Fibroblast of skin of right quadriceps (primary cell): Measurements from ENCODE around the gene PTPRF.

ENCODE experiments used
- DNase-seq: peaks from one replicate; pipeline ENCODE4 v3.0.0-alpha.2; 2013

The PTPRF gene

GRCh38 chr1:43584204-43584603, 53.5 kb downstream of the PTPRF start:
- no peak for DNase-seq

DNA sequence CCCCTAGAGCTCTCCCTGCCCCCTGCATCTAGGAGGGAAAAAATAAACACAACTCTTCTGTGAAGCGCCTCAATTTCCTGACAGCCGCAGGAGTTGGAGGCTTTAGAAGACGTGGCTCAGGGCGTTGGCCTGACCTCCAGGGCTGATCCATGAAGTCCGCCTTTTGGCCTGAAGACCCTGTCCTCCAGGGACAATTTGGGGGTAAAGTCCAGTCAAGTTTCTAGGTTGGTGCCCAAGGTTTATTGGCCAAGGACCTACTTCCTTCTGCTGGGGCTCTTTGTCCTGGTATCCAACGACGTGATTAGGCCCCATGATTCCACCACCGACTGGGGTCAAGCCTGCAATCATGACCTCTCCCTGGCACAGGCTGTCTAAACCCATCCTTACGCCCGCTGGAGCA, 54.9 kb downstream of the PTPRF start:
- no peak for DNase-seq

GRCh38 chr1:43586136-43586731, 55.6 kb downstream of the PTPRF start:
- no peak for DNase-seq

DNA sequence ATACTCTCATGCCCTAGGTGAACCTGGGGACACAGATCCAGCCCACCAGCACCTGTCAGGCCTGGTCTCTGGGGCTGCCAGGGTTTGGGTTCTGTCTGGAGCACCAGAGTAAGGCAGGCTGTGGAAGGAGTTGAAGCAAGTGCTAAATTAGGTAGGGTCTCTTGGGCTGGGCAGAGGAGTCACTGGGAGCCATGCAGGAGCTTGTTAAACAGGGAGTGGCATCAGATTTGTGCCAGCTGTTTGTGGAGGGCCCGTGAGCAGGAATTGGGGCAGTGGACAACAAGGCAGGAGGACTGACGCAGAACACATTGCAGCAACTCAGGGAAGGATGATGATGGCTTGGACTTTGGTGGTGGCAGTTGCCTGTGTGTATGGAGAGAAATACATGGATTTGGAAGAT, 56.3 kb downstream of the PTPRF start:
- DNase-seq, result no peak

GRCh38 chr1:43587594-43587993, 56.9 kb downstream of the PTPRF start:
- DNase-seq, result peak; percentile 14

DNA sequence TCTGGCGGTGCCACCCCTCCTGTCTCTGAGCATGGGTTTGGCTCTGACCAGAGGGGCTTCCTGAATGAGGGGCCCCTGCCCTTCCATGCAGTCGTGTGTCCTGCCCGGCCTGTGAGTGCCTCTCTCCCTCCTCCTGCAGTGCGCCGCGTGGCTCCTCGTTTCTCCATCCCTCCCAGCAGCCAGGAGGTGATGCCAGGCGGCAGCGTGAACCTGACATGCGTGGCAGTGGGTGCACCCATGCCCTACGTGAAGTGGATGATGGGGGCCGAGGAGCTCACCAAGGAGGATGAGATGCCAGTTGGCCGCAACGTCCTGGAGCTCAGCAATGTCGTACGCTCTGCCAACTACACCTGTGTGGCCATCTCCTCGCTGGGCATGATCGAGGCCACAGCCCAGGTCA, 57.9 kb downstream of the PTPRF start:
- DNase-seq, result no peak

DNA sequence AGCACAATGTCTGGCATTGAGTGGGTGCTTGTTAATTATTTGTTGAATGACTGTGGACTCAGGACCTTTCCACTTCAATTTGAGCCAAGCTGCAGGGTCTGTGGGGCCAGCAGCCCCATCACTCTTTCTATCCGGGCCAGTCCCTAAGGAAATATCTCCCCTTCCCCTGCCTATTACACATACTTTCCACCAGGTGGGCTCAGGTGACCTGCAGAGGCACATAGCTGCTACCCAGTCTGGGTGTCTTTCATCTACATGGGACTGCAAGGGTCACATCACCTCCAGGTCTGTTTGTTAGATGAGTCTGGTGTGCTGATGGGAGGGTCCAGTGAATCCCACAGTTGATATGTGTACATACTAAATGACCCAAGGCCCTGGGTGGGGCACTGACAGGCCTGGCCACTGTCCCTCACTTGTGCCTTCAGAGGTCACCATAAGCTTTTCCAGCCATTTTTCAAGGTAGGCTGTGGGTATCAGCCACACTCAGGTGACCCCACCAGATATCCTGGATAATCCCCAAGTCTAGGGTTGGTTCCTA, 59.8 kb downstream of the PTPRF start:
- DNase-seq, result no peak

DNA sequence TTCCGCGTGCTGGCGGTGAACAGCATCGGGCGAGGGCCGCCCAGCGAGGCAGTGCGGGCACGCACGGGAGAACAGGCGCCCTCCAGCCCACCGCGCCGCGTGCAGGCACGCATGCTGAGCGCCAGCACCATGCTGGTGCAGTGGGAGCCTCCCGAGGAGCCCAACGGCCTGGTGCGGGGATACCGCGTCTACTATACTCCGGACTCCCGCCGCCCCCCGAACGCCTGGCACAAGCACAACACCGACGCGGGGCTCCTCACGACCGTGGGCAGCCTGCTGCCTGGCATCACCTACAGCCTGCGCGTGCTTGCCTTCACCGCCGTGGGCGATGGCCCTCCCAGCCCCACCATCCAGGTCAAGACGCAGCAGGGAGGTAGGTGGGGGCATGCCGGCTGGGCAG, 60.5 kb downstream of the PTPRF start:
- DNase-seq, result no peak

DNA sequence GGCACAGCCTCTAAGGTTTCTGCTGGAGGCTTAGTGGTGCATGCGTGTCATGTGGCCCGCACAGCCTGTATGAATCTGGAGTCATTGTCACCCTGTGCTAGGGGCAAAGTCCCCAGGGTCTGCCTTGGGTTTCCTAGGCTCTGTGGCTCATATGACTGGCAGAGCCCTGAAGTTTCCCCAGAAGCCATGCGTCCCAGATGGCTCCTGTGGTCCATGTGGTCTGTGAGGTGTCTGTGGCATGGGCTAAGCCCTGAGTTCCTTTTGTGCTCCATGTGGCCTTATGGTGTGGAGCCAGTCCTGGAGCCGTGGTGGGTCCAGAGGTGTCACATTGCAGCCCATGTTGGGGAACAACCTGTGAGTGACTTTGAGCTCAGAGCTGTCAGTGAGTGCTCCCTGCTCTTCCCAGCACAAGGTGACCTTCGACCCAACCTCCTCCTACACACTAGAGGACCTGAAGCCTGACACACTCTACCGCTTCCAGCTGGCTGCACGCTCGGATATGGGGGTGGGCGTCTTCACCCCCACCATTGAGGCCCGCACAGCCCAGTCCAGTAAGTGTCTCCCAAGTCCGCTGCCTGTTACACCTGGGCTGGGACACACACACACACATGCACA, 61.5 kb downstream of the PTPRF start:
- no peak for DNase-seq

DNA sequence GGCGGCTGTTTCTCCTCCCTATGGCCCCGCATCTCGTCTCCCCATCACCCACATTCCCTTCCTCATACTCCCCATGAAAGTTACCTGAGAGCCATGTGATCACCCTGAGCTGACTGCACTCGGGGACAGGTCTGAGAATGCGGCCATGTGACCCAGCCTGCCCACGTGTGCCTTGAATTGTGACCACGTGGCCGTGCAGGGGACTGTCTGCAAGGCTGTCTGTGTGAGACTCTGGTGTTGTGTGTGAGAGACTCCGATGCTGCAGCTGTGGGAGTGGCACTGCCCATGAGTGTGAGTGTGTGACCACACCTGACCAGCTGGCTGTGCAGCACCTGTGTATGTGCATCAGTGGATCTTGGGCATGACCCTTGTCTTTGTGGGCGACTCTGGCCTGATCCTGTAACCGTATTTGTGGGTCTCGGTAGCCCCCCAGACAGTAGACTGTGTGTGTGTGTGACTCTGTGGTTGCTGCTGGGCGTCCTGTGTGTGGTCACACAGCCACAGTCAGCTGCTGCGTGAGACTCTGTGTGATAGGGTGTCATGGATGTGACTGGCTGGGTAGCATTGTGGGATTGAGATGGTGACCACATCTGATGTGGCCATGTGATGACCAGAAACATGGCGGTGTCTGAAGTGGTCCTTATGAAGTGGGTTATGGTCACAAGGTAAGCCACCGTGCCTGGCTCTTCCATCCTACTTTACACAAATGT, 62.4 kb downstream of the PTPRF start:
- no peak for DNase-seq

DNA sequence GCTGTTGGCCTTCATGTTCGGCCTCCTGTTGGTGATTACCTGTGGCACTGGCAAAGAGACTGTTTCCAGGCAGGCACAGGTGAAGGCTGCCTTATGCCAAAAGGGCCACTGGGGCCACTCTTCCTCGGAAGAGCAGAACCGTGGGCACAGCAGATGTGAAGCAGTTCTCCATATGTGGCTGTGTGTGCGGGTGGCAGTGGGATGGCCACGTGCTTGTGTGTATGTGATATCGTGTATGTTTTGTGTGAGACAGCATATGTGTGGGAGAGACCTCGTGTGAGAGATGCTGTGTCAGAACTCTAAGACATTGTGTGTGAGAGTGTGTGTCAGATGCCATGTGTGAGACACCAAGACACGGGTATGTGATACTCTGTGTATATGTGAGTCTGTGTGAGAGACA, 65.9 kb downstream of the PTPRF start:
- no peak for DNase-seq

DNA sequence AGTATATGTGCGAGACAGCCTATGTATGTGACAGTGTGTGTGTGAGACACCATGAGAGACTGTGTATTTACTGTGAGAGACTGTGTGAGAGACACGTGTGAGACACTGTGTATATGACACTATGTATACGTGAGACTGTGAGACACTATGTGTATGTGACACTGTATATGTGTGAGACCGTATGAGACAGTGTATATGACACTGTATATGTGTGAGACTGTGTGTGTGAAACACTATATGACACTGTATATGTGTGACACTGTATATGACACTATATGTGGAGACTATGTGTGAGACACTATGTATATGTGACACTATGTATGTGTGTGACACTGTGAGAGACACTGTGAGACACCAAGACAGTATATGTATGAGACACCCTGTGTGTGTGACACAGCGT, 66.3 kb downstream of the PTPRF start:
- no peak for DNase-seq

GRCh38 chr1:43597721-43598120, 67.0 kb downstream of the PTPRF start:
- no peak for DNase-seq

GRCh38 chr1:43598622-43599021, 67.9 kb downstream of the PTPRF start:
- DNase-seq, result no peak

DNA sequence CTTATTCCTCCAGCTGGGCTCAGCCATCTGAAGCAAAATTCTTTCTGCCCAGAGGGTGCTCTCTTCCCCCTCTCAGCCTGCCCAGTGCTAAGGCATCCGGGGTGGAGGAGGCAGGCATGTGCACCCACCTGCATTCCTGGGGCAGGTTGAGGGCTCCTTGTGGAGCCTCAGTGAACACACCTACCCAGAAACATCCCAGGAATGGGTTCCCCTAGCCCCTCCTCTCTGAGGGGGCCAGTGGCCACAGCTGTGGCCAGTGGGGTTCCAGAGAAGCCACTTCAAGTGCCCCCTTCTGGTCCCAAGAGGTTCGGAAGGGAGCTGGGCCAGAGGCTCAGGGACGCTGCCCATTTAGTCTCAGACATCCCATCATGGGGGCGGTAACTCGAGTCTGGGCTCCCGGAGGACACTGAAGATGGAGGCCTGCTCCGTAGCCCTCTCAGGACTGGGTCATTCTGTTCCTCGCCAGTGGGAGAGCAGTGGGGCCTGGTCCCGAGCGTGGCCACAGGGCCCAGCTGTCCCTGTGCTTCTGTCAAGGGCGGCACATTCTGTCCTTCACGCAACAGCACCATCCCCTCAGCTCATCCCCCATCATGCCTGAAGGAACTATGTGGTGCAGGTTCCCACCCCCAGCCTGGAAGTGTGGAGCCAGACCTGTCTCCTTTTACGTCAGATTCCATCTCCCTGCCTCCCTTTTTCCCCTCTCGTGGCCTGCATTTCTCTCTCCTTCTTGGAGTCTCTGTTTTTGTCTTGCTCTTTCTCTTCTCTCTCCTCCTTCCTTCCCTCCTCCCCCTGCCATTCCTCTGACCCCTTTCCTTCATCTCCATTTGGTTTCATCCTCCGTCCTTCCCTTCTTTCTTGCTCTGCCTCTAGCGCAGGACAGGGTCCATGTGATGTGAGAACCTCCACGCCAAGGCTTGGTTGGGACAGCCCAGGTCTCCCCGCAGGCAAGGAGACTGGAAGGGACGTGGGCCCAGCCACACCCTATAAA, 69.6 kb downstream of the PTPRF start:
- no peak for DNase-seq

DNA sequence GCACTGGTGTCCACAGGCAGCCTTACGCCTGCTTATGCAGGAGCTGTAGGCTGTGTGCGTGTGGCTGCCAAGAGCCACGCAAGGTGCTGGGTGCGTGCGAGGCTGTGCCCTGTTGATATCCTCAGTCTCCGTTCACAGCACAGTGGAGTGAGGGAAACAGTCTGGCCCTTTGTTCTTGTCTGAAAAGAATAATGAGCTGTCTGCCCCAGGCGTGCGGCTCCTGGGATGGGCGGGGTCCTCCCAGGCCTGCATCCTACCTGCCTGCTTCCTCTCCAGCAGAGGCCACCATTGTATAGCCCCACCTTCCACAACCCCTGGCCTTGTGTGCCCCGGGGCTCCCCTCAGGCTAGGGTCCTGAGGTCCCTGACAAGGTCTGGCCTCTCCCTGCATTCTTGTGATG, 72.3 kb downstream of the PTPRF start:
- DNase-seq, result no peak

DNA sequence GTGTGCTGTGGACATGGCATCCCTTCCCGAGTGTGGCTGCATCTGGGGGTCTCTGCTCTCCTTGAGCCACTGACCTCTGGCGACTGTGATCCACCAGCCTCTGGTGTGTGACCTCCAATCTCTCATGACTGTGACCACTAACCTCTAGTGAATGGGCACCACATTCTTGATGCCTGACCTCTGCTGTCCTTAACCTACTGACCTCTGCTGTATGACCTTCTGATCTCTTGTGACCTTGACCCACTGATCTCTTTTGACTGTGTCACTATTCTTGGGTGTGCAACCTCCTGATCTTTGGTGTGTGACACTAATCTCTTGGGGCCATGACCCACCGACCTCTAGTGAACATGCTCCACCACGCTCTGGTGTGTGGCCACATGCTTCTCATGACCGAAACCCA, 73.5 kb downstream of the PTPRF start:
- no peak for DNase-seq

- no peak for DNase-seq
Measured at GRCh38 chr1:43605157-43605556, 74.5 kb downstream of the PTPRF start.

GRCh38 chr1:43605766-43606165, 75.1 kb downstream of the PTPRF start:
- DNase-seq, result no peak

- no peak for DNase-seq
Measured at GRCh38 chr1:43606624-43607023, 75.9 kb downstream of the PTPRF start.

- no peak for DNase-seq
Measured at GRCh38 chr1:43608827-43609226, 78.1 kb downstream of the PTPRF start.

DNA sequence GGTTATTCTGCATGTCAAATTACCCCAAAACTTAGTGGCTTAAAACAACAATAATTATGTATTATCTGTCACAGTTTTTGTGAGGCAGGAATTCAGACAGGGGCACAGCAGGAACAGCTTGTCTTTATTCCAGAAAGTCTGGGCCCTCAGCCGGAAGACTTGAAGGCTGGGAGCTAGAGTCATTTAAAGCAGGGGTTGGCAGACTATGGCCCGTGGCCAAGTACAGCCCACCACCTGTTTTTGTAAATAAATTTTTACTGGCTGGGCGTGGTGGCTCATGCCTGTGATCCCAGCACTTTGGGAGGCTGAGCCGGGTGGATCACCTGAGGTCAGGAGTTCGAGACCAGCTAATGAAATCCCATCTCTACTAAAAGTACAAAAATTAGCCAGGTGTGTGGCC, 79.7 kb downstream of the PTPRF start:
- DNase-seq, result no peak

- DNase-seq, result no peak
Measured at GRCh38 chr1:43611950-43612349, 81.3 kb downstream of the PTPRF start.
